Endodermal cell (in vitro differentiated cells): ENCODE results near the gene GATA3. TPM values are rescaled to one million over a fixed set of nuclear protein-coding genes. Genes with fewer than 3 reads are reported as not detected.

Experiments
- DNase-seq: peaks from one replicate; pipeline ENCODE4 v3.0.0-alpha.2; 2017
- H3K27ac ChIP-seq: 2 replicates; pipeline ENCODE4 v1.5.1; 2013; ENCODE audit warnings: mild to moderate bottlenecking, low read depth, low read length, moderate library complexity
- H3K27me3 ChIP-seq: 2 replicates; pipeline ENCODE4 v1.6.1; 2013; ENCODE audit warnings: mild to moderate bottlenecking, low read length, moderate library complexity; ENCODE audit not compliant: insufficient read depth, control insufficient read depth, poor library complexity, severe bottlenecking
- H3K36me3 ChIP-seq: 2 replicates; pipeline ENCODE4 v1.7.0; 2013; ENCODE audit warnings: mild to moderate bottlenecking, low read length, moderate library complexity; ENCODE audit not compliant: control insufficient read depth, insufficient read depth
- H3K4me1 ChIP-seq: one replicate; pipeline ENCODE4 v1.7.0; 2013; ENCODE audit warnings: low read length; ENCODE audit not compliant: control insufficient read depth, insufficient read depth
- H3K4me3 ChIP-seq: 2 replicates; pipeline ENCODE4 v1.5.1; 2013; ENCODE audit warnings: mild to moderate bottlenecking, low read length, moderate library complexity
- H3K9ac ChIP-seq: 2 replicates; pipeline ENCODE4 v1.6.1; 2013; ENCODE audit warnings: mild to moderate bottlenecking, low read length, moderate library complexity; ENCODE audit not compliant: poor library complexity, severe bottlenecking; ENCODE audit errors: extremely low read depth
- H3K9me3 ChIP-seq: 2 replicates; pipeline ENCODE4 v1.6.1; 2013; ENCODE audit warnings: mild to moderate bottlenecking, low read length, moderate library complexity; ENCODE audit not compliant: control insufficient read depth
- H3K27ac Mint-ChIP-seq: 2 replicates; pipeline ENCODE4 v1.8.0; 2020; ENCODE audit warnings: mixed read lengths
- H3K27me3 Mint-ChIP-seq: 2 replicates; pipeline ENCODE4 v1.8.0; 2021; ENCODE audit warnings: mild to moderate bottlenecking, mixed read lengths; ENCODE audit not compliant: insufficient read depth
- H3K36me3 Mint-ChIP-seq: 2 replicates; pipeline ENCODE4 v1.8.0; 2020; ENCODE audit warnings: low read depth, mixed read lengths
- H3K4me1 Mint-ChIP-seq: 2 replicates; pipeline ENCODE4 v1.8.0; 2020; ENCODE audit warnings: mixed read lengths
- H3K4me3 Mint-ChIP-seq: 2 replicates; pipeline ENCODE4 v1.8.0; 2020; ENCODE audit warnings: mild to moderate bottlenecking, moderate library complexity, mixed read lengths
- H3K9me3 Mint-ChIP-seq: 2 replicates; pipeline ENCODE4 v1.8.0; 2020; ENCODE audit warnings: mild to moderate bottlenecking, mixed read lengths
- WGBS, 2 experiments: methylation state at CpG; one replicate each; pipeline versions ENCODE4 v1.1.5 to v1.1.7; 2013; ENCODE audit warnings: missing lambda C conversion rate in 2 of 2, mixed read lengths in 1 of 2; ENCODE audit not compliant: insufficient coverage in 1 of 2, insufficient read length in 1 of 2; 5-methylcytosine and 5-hydroxymethylcytosine counted together
- total RNA-seq, 2 donors: library from RNA; stranded (reverse); fragmentation: NEBNext Ultra II Directional in 1 of 2; extraction: Animal tissue kit (Norgen Biotek cat#: 25700) in 1 of 2; gene quantifications; 2 replicates in 1 of 2; 3 replicates in 1 of 2; pipeline ENCODE4 v1.2.1, GENCODE V29; 2021
- TF ChIP-seq, protein P1 (sequence below): fragments of 200-600 bp; sonication (generic); conservative IDR thresholded peaks from 2 replicates; pipeline ENCODE4 v1.5.0; 2021; ENCODE audit warnings: antibody characterized with exemption, mild to moderate bottlenecking

GATA3 gene
- total RNA-seq, 2 donors from 2014 or later = 51.3 to 103 TPM

DNA sequence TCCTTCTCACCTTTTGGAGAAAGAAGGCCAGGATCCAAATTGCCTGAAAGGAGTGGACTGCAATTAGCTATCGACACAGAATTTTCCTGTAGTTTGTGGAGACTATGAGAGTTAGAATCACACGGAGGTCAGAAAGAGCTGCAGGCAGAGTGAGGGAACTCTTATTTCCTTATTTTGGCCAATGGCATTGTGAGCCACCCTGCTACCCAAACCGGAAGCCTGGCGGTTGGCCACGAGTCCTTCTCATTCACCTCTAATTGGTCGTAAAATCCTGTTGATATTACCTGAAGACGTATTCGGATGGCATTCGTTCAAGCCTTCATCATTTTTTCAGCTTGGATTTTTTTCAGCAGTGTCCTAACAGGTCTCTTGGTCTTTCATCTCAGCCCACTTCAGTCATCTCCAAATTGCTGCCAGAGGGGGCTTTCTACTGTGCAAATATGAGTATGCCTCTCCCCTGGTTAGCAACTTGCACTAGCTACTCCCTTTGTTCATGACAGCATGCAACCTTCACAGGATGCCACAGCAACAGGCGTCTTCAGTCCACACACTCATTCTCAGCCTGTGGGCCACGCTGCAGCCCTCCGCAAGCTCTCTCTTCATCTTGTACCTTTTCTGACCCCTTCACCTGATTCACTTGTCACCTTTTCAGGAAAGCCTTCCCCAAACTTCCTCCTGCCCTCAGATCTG, 66.9 kb downstream of the GATA3 start:
- H3K27me3 Mint-ChIP-seq = peaks cover 10% of the 10 kb centered on the region
- no peak overlapping the region for H3K4me3 Mint-ChIP-seq
- H3K4me1 ChIP-seq = no peaks in the 10 kb centered on the region
- no peak overlapping the region for H3K27ac ChIP-seq
- no peaks in the 10 kb centered on the region for H3K36me3 ChIP-seq
- no peak overlapping the region for H3K4me3 ChIP-seq
- no peak overlapping the region for H3K9ac ChIP-seq
- no peaks in the 10 kb centered on the region for H3K36me3 Mint-ChIP-seq
- no peaks in the 10 kb centered on the region for H3K4me1 Mint-ChIP-seq
- no peak overlapping the region for H3K27ac Mint-ChIP-seq
- no peaks in the 10 kb centered on the region for H3K9me3 Mint-ChIP-seq
- WGBS, 2 experiments = 87 to 88% methylated on average over 12 of the region's 12 CpGs
- no peak for DNase-seq
- TF ChIP-seq, protein P1, sequence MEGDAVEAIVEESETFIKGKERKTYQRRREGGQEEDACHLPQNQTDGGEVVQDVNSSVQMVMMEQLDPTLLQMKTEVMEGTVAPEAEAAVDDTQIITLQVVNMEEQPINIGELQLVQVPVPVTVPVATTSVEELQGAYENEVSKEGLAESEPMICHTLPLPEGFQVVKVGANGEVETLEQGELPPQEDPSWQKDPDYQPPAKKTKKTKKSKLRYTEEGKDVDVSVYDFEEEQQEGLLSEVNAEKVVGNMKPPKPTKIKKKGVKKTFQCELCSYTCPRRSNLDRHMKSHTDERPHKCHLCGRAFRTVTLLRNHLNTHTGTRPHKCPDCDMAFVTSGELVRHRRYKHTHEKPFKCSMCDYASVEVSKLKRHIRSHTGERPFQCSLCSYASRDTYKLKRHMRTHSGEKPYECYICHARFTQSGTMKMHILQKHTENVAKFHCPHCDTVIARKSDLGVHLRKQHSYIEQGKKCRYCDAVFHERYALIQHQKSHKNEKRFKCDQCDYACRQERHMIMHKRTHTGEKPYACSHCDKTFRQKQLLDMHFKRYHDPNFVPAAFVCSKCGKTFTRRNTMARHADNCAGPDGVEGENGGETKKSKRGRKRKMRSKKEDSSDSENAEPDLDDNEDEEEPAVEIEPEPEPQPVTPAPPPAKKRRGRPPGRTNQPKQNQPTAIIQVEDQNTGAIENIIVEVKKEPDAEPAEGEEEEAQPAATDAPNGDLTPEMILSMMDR = no peak
- no peaks in the 10 kb centered on the region for H3K9me3 ChIP-seq
- H3K27me3 ChIP-seq = peaks cover 2% of the 10 kb centered on the region

DNA sequence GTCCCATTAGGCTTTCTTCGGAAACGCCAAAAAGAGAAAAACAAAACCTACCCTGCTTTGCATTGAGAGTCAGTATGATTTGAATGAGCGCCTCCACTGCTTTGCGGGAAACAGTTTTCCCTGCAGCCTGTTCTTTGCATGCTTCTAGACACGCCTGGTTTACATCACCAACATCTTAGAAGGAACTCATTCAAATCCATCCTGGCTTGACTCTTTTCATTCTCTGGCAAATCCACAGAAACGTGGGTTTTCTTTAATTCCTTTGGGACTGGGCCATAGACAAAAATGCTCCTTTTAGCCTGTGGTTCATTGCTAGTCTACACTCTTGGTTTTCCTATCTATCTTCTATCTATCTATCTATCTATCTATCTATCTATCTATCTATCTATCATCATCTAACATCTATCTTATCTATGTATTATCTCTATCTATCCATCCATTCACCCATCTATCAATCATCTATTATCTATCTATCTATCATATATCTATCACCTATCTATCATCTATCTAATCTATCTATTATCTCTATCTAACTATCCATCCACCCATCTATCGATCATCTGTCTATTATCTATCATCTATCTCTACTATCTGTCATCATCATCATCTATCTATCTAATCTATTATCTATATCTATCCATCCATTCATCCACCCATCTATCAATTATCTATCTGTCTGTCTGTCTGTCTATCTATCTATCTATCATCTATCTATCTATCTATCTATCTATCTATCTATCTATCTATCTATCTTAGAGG, 68.3 kb downstream of the GATA3 start:
- Mint-ChIP-seq H3K4me3 (no peak overlapping the region), H3K27ac (no peak overlapping the region), H3K27me3 (peaks cover 15% of the 10 kb centered on the region), H3K4me1 (no peaks in the 10 kb centered on the region), H3K36me3 (no peaks in the 10 kb centered on the region), H3K9me3 (no peaks in the 10 kb centered on the region)
- H3K36me3 ChIP-seq = no peaks in the 10 kb centered on the region
- no peak overlapping the region for H3K4me3 ChIP-seq
- H3K27ac ChIP-seq = no peak overlapping the region
- 88 to 89% methylated on average over 7 of the region's 7 CpGs for WGBS, 2 experiments
- no peak for DNase-seq
- no peaks in the 10 kb centered on the region for H3K9me3 ChIP-seq
- TF ChIP-seq, protein P1 = no peak
- no peak overlapping the region for H3K9ac ChIP-seq
- H3K4me1 ChIP-seq = no peaks in the 10 kb centered on the region
- H3K27me3 ChIP-seq = peaks cover 15% of the 10 kb centered on the region

GRCh38 chr10:8124436-8124835, 69.9 kb downstream of the GATA3 start:
- TF ChIP-seq, protein P1 = no peak
- no peaks in the 10 kb centered on the region for H3K4me1 Mint-ChIP-seq
- H3K4me3 Mint-ChIP-seq = no peak overlapping the region
- Histone ChIP-seq H3K4me1 (no peaks in the 10 kb centered on the region), H3K9ac (no peak overlapping the region), H3K4me3 (no peak overlapping the region), H3K9me3 (no peaks in the 10 kb centered on the region), H3K27ac (no peak overlapping the region), H3K27me3 (peaks cover 31% of the 10 kb centered on the region), H3K36me3 (no peaks in the 10 kb centered on the region)
- 100% methylated on average over 1 of the region's 2 CpGs; no CpG with 5 or more reads in 1 of the 2 experiments for WGBS, 2 experiments
- no peaks in the 10 kb centered on the region for H3K9me3 Mint-ChIP-seq
- no peak for DNase-seq
- H3K27ac Mint-ChIP-seq = no peak overlapping the region
- peaks cover 27% of the 10 kb centered on the region for H3K27me3 Mint-ChIP-seq
- no peaks in the 10 kb centered on the region for H3K36me3 Mint-ChIP-seq

Other genes starting within 250 kb of the GATA3 start
- gene TAF3, start 236.2 kb upstream of the GATA3 start, total RNA-seq = 10 to 100 TPM in 1 of 2 donors, 1 to 10 TPM in 1; 9.9 to 10.0 TPM